Stimulated activated CD4-positive, alpha-beta T cell treated with anti-CD3 and anti-CD28 coated beads, Interleukin-12 subunit alpha, Interleukin-12 subunit beta, amount 100 ng/mL, for 4 hours (primary cell): ENCODE results near the gene CTNND2.
"Not testable (repeated sequence)": the region's sequence is repeated elsewhere in the genome, so short reads cannot be mapped to it uniquely, and the experiment has no call there.

Source experiments
- DNase-seq: peaks from one replicate; pipeline ENCODE4 v3.0.0-alpha.2; 2020

The CTNND2 gene

DNA sequence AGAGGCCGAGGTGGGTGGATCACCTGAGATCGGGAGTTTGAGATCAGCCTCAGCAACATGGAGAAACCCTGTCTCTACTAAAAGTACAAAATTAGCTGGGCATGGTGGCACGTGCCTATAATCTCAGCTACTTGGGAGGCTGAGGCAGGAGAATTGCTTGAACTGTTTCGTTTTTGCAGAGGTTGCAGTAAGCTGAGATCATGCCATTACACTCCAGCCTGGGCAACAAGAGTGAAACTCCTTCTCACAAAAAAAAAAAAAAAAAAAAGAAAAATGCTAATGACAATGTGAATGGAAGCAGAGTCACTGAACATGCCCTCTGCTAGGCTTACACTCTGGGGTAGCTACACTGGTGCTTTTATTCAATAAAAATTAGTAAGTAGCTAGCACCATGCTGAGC lies 899.7 kb downstream of the CTNND2 start:
- not testable (repeated sequence) for DNase-seq

GRCh38 chr5:11000515-11001353 lies 903.5 kb downstream of the CTNND2 start:
- DNase-seq, result no peak

- DNase-seq, result no peak
These were observed 904.5 kb downstream of the CTNND2 start for GRCh38 chr5:10999714-11000113.

- no peak for DNase-seq
These were observed 908.4 kb downstream of the CTNND2 start for GRCh38 chr5:10995891-10996290.

GRCh38 chr5:10994091-10994986 lies 909.9 kb downstream of the CTNND2 start:
- DNase-seq, result no peak

DNA sequence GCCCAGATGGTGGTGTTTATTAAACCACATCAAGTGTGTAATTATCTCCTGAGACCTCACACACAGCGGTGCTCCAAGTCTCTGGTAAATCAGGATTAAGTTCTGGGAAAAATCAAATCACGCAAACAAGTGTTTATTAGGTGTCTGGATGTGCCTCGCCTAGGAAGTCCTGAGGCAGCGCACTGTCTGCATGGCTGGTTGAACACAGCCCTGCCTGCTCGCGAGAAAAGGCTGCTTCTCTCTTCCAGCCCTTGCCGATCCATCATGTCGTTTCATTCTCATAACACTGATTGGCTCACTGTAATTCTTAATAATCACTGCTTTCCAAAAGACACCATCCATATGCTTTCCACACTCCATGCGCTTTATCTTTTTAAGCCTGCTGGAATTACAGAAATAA lies 913.6 kb downstream of the CTNND2 start:
- no peak for DNase-seq

- DNase-seq, result no peak
These were observed 914.5 kb downstream of the CTNND2 start for GRCh38 chr5:10989577-10990263.

DNA sequence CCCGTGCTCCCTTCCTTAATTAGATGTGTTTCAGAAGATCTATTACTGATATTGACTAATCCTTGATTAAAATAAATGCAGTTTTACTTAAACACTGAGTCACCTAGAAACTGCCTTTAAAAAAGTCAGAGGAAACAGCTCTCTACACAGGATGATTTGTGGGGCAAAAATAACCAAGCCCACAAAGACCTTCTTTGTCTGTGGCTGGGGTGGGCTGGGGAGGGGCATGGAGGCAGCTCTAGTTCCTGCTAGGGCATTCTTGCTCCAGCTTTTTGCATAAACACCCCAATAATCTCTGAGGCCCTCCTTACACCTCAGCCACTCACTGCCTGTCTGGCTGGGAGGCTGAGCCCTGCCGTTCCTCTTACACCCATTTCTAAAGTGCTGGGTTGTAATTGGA lies 915.6 kb downstream of the CTNND2 start:
- DNase-seq, result no peak

DNA sequence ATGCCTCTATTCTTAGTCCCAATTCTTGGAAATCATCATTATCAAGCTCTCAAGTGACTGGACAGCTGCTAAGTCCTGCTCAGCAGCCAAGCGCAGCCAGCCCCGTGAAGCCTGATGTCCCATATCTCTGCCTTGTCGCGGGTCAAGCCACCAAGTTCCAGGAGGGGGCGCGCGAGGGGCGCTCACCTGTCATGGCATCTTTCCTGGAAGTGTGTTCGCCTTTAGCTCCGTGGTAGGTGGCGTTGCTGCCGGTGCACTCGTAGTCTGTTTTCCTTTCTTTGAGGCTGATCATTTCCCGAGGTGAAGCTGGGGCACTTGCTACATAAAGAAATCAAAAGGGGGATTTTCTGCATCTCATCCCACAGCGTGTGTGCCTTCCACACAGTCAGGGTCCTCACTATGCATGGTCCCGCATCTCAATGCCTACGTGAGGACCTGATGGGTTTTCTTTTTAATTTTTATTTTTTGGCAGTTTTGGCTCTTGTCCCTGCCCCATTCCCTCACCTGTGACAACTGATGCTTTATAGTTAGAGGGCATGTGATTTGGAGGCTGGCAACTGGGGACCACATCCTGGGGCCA lies 916.2 kb downstream of the CTNND2 start:
- DNase-seq, result peak; percentile 65

DNA sequence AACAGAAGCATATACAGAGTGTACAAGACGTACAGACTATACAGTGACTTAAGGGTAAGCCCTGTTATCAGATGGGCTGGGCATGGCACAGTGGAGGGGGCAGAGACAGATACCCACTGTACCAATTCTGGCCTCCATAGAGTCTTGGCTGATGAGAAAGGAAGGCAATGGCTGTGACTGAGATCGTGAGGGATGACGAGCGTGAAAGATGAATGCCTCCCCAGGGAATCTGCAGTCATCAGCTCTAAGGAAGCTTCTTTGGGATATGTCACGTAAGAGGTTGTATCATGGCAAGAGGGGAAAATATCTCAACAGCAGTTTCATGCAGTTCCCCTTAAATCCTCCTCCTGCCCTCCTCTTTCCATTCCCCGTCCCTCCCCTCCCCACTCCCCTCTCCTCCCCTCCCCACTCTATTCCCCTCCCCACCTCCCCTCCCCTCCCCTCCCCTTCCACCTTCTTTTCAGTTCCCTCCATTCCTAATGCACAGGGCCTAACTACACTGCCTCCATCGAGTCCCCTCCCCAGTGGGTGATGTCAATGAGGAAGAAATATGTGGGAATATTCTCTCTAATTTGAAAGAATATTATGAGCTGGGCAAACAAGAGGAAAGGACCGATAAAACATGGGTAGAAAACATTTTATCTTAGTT lies 916.8 kb downstream of the CTNND2 start:
- DNase-seq, result no peak

DNA sequence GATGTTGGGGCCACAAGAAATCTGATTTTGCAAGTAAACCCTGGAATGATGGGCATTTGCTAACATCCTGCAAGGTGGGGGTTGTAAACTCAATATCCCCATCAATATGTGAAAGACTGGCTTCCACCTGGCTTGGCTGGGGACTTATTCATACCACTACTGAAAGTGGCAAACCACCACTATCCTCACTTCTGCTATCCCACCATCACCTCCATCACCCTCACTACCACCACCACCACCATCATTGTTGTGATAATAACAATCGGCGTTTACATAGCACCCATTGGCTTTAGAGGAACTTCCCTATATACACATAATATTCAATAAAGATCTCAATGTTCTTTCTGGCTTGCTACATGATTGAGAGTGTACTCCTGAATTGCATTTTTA lies 918.5 kb downstream of the CTNND2 start:
- no peak for DNase-seq

DNA sequence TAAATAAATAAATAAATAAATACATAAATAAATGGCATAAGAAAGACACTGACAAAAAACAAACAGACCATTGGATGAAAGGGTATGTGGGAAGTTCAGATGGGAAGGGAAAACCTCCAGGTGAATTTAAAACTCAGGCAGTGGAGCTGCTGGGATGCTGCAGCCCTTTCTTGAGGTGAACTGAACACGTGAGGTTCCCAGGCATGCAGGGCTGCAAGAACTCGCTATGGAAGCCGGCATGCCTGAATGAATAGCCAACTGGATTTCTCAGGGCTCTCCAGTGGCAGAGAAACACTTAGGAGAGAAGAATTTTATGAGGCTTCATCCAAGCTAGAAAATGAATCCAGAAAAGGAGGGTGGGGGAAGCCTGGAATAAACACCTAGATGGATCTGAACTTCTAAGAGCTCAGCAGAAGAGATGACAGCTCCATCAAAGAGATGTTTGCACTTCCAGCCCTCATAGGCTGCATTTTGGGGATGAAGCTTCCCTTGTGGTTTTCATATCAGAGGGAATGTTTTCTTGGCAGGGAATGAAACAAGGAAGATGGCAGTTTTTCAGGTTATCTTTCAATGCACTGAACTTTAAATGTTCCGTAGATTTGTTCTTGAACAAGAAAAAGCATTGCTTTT lies 919.0 kb downstream of the CTNND2 start:
- no peak for DNase-seq

GRCh38 chr5:10984021-10984715 lies 920.1 kb downstream of the CTNND2 start:
- DNase-seq, result no peak

GRCh38 chr5:10982626-10983025 lies 921.6 kb downstream of the CTNND2 start:
- DNase-seq, result no peak

- no peak for DNase-seq
These were observed 922.3 kb downstream of the CTNND2 start for GRCh38 chr5:10981932-10982331.

DNA sequence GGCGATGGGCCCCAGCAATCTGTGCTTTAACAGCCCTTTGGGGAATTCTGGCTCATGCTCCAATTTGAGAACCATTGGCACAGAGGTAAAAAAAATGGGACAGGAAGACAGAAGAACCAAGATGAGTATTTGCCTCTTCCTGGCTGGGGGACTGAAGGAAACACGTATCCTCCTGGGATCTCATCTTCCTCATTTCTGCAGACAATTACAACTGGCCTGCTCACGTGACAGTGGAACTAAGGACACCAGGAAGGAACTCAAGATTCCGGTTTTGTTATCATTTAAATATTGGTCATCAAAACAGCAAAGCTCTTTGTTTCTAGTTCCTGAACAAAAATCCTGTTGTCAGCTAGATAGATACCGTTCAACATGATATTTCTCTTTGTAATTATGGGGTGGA lies 927.2 kb downstream of the CTNND2 start:
- no peak for DNase-seq

DNA sequence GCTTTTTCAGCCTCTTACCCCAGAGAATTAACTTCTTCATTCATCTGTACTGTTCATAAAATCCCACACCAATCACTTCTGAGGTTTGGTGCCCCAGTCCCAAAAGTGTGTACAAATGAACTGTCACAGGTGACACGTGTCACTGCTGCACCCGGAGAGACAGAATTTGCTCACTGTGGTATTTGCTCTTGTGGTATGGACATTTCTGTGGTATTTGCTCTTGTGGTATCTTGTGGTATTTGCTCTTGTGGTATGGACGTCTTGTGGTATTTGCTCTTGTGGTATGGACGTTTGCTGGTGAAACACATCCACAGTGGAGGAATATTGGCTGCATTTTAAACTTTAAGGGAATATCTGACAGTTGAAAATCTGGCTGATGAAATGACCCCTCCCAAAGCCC lies 928.3 kb downstream of the CTNND2 start:
- DNase-seq, result no peak

DNA sequence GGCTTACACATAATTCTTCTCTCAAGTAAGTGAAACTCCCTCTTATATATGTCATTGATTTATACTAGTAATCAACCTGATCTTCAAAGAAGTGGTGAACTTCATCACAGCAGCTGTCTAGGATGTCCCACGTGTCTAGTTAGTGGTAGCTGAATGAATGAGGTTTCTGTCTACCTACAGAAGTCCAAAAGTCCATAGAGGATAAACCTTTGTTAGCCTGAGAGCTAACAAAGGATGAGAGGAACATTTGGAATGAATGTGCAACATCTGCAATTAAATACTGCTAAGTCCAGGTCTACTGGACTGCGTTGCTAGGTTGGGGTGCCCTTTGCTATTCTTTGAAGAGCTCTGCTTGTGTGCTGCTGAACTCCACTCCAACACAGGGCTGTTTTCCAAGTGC lies 929.4 kb downstream of the CTNND2 start:
- no peak for DNase-seq

GRCh38 chr5:10973316-10973715 lies 930.9 kb downstream of the CTNND2 start:
- no peak for DNase-seq

GRCh38 chr5:10969684-10970180 lies 934.5 kb downstream of the CTNND2 start:
- no peak for DNase-seq

DNA sequence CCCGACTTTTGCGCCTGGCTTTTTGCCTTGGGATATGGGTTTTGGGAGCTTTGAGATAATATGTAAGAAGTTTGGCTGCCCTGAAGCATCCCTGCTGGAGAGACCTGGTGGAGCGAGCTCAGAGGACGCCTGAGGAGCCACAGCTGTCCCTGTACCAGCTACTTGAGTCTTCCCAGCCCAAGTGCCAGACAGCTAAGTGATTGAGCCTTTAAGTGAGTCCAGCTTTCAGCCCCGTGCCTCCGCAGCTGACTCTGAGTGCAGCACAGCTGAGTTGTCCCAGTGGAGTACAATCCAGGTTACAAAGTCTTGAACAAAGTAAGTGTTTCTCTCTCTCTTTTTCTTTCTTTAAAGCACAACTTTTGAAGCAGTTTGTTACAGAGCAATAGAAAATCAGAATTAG lies 939.4 kb downstream of the CTNND2 start:
- no peak for DNase-seq
